Common myeloid progenitor, CD34-positive (primary cell): ENCODE results near the gene TCP11.

Source experiments
- CTCF ChIA-PET: fragments of 350-600 bp; sonication (Branson Sonifier 250); formaldehyde crosslinking; loops from one replicate; lab custom pipeline; 2021; ENCODE audit warnings: antibody characterized with exemption; lab: Charles Lee
- POLR2A ChIA-PET: fragments of 350-600 bp; sonication (Branson Sonifier 250); formaldehyde crosslinking; loops from one replicate; lab custom pipeline; 2021; ENCODE audit warnings: antibody characterized with exemption; lab: Charles Lee
- DNase-seq, 3 donors: peaks; one replicate each; pipeline versions ENCODE4 v3.0.0 to v3.0.0-alpha.2; 2013
- H3K27ac ChIP-seq, 2 experiments: 1 replicate in 1 of 2; 2 replicates in 1 of 2; pipeline ENCODE4 v1.7.0; 2013; ENCODE audit warnings: inconsistent platforms in 2 of 2, low read length in 2 of 2, mild to moderate bottlenecking in 2 of 2, low read depth in 1 of 2, moderate library complexity in 1 of 2; ENCODE audit not compliant: severe bottlenecking in 2 of 2, insufficient read depth in 1 of 2, poor library complexity in 1 of 2
- H3K27me3 ChIP-seq, 5 experiments: replicated peaks in 2 of 5; 1 replicate in 3 of 5; 2 replicates in 2 of 5; pipeline versions ENCODE4 v1.6.1 to v1.7.0; 2013; ENCODE audit warnings: low read length in 4 of 5, mild to moderate bottlenecking in 2 of 5, moderate library complexity in 2 of 5, inconsistent platforms in 1 of 5; ENCODE audit not compliant: insufficient read depth in 5 of 5, control insufficient read depth in 4 of 5
- H3K36me3 ChIP-seq, 4 experiments: 1 replicate in 2 of 4; 2 replicates in 2 of 4; pipeline versions ENCODE4 v1.6.1 to v1.7.0; 2013; ENCODE audit warnings: low read length in 3 of 4, control low read depth in 1 of 4, mild to moderate bottlenecking in 1 of 4; ENCODE audit not compliant: control insufficient read depth in 4 of 4, insufficient read depth in 4 of 4
- H3K4me1 ChIP-seq, 4 experiments: 1 replicate in 3 of 4; 2 replicates in 1 of 4; pipeline versions ENCODE4 v1.6.1 to v1.7.1; 2013; ENCODE audit warnings: low read length in 3 of 4, mild to moderate bottlenecking in 3 of 4, control low read depth in 1 of 4, inconsistent platforms in 1 of 4, moderate library complexity in 1 of 4; ENCODE audit not compliant: control insufficient read depth in 4 of 4, insufficient read depth in 4 of 4; ENCODE audit errors: control extremely low read depth in 1 of 4
- H3K4me3 ChIP-seq, 7 experiments: 1 replicate in 4 of 7; 2 replicates in 3 of 7; pipeline versions ENCODE4 v1.5.1 to v1.7.0; 2013; ENCODE audit warnings: mild to moderate bottlenecking in 7 of 7, low read length in 6 of 7, moderate library complexity in 6 of 7, inconsistent platforms in 2 of 7, low read depth in 2 of 7, control low read depth in 1 of 7; ENCODE audit not compliant: insufficient read depth in 4 of 7, control insufficient read depth in 1 of 7; ENCODE audit errors: extremely low read depth in 1 of 7
- H3K9me3 ChIP-seq, 5 experiments: 1 replicate in 4 of 5; 2 replicates in 1 of 5; pipeline versions ENCODE4 v1.6.1 to v1.7.1; 2013; ENCODE audit warnings: low read length in 4 of 5, mild to moderate bottlenecking in 2 of 5, inconsistent platforms in 1 of 5, low read depth in 1 of 5, moderate library complexity in 1 of 5; ENCODE audit not compliant: control insufficient read depth in 4 of 5, insufficient read depth in 2 of 5; ENCODE audit errors: control extremely low read depth in 1 of 5
- WGBS: methylation state at CpG from one replicate; pipeline ENCODE4 v1.1.5; 2013; ENCODE audit not compliant: insufficient coverage; 5-methylcytosine and 5-hydroxymethylcytosine counted together

Gene TCP11

DNA sequence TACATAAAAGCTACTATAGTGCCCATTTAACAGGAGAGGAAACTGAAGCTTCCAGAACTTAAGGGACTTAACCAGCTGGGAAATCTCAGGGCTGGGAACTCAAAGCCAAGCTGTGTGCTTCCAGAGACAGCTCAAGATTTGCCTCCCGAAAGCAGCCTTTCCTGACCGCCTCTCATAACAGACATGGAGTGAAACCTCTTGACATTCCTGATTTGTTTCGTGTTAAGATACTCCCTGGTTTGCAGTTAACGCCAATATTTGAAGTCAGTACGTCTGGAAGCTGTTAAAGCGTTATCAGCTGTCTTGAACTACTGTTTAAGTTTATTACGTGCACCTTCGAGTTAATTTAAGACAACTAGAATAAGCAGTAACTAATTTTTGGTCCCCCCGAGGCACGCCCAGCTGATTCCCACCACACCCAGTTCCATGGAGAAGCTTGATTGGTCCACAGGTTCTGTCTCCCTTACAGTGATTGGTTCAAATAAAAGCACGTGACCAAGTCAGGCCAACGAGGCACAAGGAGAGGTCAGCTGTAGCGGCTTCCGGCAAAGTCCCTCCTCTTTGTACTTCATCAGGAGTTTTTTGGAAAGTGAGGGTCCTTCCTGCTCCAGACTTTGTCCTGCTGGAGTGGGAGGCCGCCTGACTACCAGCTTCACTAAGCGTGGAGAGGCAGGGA, 8.9 kb upstream of the TCP11 start:
- 97% methylated on average over 12 of the region's 16 CpGs for WGBS
- DNase-seq: no peak
- POLR2A ChIA-PET: interaction anchor here (0.6 kb wide), 1 partner anchor 12 kb away, joined by 9 read pairs; no protein-coding TSS in a partner anchor
- Histone ChIP-seq H3K4me3 (no peak overlapping the region), H3K4me1 (no peaks in the 10 kb centered on the region), H3K27me3 (peaks cover 0 to 4% (median 0%) of the 10 kb centered on the region in 5 experiments), H3K36me3 (no peaks in the 10 kb centered on the region), H3K27ac (no peak overlapping the region), H3K9me3 (no peaks in the 10 kb centered on the region)
- CTCF ChIA-PET: interaction anchor here (0.7 to 3.6 kb wide), 9 partner anchors 10 to 91 kb away, joined by 3 to 30 read pairs (median 4); no protein-coding TSS in a partner anchor

DNA sequence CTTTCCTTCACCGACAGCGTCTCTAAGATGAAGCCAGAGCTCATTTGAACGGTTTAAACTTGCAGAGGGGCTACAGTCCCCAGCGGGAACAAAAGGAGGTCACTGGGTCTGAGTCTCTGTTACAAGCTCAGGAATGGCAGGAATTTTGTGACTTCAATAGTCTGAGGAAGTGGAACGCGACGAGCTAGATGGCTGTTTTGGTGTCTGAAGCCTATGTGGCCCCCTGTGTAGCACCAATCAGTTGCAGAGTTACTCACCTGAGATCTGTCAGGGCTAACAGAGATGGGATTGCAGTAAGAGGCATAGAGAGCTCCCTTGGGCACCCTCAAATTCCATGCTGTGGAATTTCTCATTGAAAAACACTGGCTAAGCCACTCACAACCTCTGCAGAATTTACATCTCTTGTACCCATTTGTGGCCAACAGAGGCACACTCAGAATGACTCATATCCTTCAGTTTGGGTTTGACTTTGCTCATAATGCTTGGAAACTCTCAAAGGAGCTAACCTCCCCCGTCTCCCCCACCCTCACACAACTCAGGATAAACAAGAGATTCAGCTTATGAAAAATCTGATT, 7.1 kb upstream of the TCP11 start:
- WGBS: 86% methylated on average over 6 of the region's 8 CpGs
- H3K36me3 ChIP-seq: no peaks in the 10 kb centered on the region
- POLR2A ChIA-PET: no interaction called here
- H3K27ac ChIP-seq: no peak overlapping the region
- DNase-seq: no peak
- no peak overlapping the region for H3K4me3 ChIP-seq
- H3K4me1 ChIP-seq: no peaks in the 10 kb centered on the region
- CTCF ChIA-PET: interaction anchor here (0.5 to 6.5 kb wide), 10 partner anchors 7 to 247 kb away, joined by 3 to 90 read pairs (median 6); no protein-coding TSS in a partner anchor
- H3K9me3 ChIP-seq: no peaks in the 10 kb centered on the region
- peaks cover 0 to 4% (median 0%) of the 10 kb centered on the region in 5 experiments for H3K27me3 ChIP-seq

DNA sequence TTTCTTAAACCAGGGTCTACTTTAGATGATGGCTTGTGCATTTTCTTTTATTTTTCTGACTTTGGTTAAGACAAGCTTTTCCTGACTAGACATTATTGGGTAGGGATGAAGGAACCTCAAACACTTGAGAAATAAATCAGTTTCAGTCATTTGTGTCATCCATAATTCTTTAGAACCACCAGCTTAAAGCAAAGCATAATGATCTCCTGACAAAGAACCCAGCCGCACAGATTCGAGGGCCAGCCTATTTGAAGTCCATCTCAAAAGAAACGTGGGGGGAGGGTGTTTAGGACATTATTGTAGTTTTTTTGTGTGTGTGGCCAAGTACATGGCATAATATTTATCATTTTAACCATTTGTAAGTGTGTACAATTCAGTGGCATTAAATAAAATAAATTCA, 6.3 kb upstream of the TCP11 start:
- DNase-seq: no peak
- Histone ChIP-seq H3K4me1 (peaks cover 0 to 4% (median 3%) of the 10 kb centered on the region in 4 experiments), H3K9me3 (no peaks in the 10 kb centered on the region), H3K27me3 (peaks cover 0 to 4% (median 0%) of the 10 kb centered on the region in 5 experiments), H3K27ac (no peak overlapping the region), H3K36me3 (no peaks in the 10 kb centered on the region), H3K4me3 (no peak overlapping the region)
- POLR2A ChIA-PET: no interaction called here
- CTCF ChIA-PET: interaction anchor here (1.1 to 6.5 kb wide), 16 partner anchors 8 to 163 kb away, joined by 3 to 90 read pairs (median 7); no protein-coding TSS in a partner anchor
- no CpG with 5 or more reads among the region's 3 CpGs for WGBS

DNA sequence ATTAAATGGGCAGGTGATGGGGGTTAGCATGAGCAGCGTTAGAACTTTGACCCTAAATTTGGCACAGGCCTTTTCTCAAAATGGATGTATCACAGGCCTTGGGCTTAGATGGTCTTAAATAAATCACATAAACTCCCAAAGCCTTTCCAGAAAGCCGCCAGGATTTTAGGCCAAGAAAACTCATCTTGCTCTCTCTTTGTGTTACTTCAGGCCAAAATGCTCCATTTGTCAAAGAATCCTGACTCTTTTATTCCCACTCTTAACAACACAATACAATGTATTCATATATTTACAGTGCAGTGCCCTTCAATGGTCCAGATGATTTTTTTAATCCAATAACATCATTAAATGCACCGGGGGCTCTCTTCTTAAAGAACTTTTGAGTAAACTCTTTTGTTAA, 5.9 kb upstream of the TCP11 start:
- Histone ChIP-seq H3K27me3 (peaks cover 0 to 4% (median 0%) of the 10 kb centered on the region in 5 experiments), H3K4me1 (peaks cover 0 to 6% (median 5%) of the 10 kb centered on the region in 4 experiments), H3K9me3 (no peaks in the 10 kb centered on the region), H3K27ac (no peak overlapping the region), H3K4me3 (no peak overlapping the region), H3K36me3 (no peaks in the 10 kb centered on the region)
- POLR2A ChIA-PET: no interaction called here
- CTCF ChIA-PET: interaction anchor here (1.1 to 6.5 kb wide), 16 partner anchors 9 to 174 kb away, joined by 3 to 90 read pairs (median 6); no protein-coding TSS in a partner anchor
- no peak for DNase-seq
- WGBS: 78% methylated on average over 2 of the region's 3 CpGs

DNA sequence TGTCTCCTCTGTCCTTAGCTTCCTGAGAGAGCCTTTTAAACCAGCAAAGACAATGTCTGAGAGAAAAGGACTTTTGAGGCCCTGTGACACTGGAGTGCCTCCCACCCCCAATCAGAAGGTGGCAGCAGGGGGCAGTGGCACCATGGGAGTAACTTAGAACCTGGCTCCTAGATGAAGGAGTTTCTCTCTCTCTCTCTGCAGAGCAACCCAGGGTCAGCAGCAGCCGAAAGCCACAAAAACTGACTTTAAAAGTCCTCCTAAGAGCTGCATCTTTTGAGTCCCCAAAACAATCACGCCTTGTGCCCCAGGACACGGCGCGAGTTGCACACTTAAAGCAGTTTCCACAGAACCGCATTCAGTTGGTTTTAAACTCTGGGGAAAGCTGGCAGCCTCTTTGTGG, 5.3 kb upstream of the TCP11 start:
- H3K36me3 ChIP-seq: no peaks in the 10 kb centered on the region
- 71% methylated on average over 5 of the region's 6 CpGs for WGBS
- POLR2A ChIA-PET: no interaction called here
- CTCF ChIA-PET: interaction anchor here (0.9 to 6.5 kb wide), 20 partner anchors 9 to 173 kb away, joined by 3 to 90 read pairs (median 6); no protein-coding TSS in a partner anchor
- H3K27me3 ChIP-seq: peaks cover 0 to 4% (median 0%) of the 10 kb centered on the region in 5 experiments
- peak; percentile 49 to 69 (median 64) for DNase-seq
- peaks cover 0 to 7% (median 5%) of the 10 kb centered on the region in 4 experiments for H3K4me1 ChIP-seq
- no peak overlapping the region for H3K4me3 ChIP-seq
- no peak overlapping the region for H3K27ac ChIP-seq
- no peaks in the 10 kb centered on the region for H3K9me3 ChIP-seq

DNA sequence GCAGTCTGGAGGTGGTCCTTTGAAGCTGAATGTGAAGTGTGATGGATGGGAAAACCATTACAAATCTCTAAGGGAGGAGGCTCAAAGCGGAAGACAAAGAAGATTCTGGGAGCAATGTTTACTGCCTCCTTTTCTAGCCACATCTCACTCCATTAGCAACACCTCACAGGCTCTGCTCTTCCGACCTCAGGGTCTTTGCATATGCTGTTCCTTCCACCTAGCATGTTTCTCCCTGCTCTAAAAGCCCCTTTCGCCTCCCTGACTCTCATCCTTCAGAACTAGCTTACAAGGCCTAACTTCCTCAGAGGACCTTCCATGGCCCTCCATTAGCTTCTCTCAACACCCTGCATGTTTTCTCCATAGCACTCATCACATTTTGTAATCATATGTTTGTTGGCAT, 4.6 kb upstream of the TCP11 start:
- Histone ChIP-seq H3K27ac (no peak overlapping the region), H3K27me3 (peaks cover 0 to 4% (median 0%) of the 10 kb centered on the region in 5 experiments), H3K9me3 (no peaks in the 10 kb centered on the region), H3K4me3 (no peak overlapping the region), H3K36me3 (no peaks in the 10 kb centered on the region), H3K4me1 (peaks cover 0 to 14% (median 11%) of the 10 kb centered on the region in 4 experiments)
- DNase-seq: no peak
- 100% methylated on average over 2 of the region's 3 CpGs for WGBS
- ChIA-PET CTCF (interaction anchor here (0.9 to 6.5 kb wide), 20 partner anchors 10 to 173 kb away, joined by 3 to 90 read pairs (median 4); no protein-coding TSS in a partner anchor), POLR2A (no interaction called here)
